Right lobe of liver (tissue), 6 donors: ENCODE data around the gene GOLGA8K. TPM values are rescaled to one million over a fixed set of nuclear protein-coding genes. Genes with fewer than 3 reads are reported as not detected.
"Not testable (repeated sequence)": the region's sequence is repeated elsewhere in the genome, so short reads cannot be mapped to it uniquely, and the experiment has no call there.

ENCODE experiments used
- ATAC-seq, 4 donors: fragments of 200-7000 bp; cut with Tn5 transposase; one replicate each; pipeline ENCODE4 v1.9.1; 2020; ENCODE audit warnings: mild to moderate bottlenecking in 4 of 4, moderate library complexity in 4 of 4
- DNase-seq, 3 donors: peaks; one replicate each; pipeline ENCODE4 v3.0.0-alpha.2; 2020
- H3K27ac ChIP-seq, 3 donors: fragments of 200-600 bp; one replicate each; pipeline ENCODE4 v1.8.0; 2022
- H3K27me3 ChIP-seq, 2 donors: fragments of 200-600 bp; one replicate each; pipeline ENCODE4 v1.8.0; 2022
- H3K36me3 ChIP-seq, 4 donors: fragments of 200-600 bp; sonication (generic) in 1 of 4; one replicate each; pipeline versions ENCODE4 v1.5.1 to v1.8.0; 2017 to 2022; ENCODE audit warnings: control low read depth in 1 of 4
- H3K4me1 ChIP-seq, 4 donors: fragments of 200-600 bp; sonication (generic) in 1 of 4; one replicate each; pipeline versions ENCODE4 v1.5.1 to v1.8.0; 2017 to 2022; ENCODE audit warnings: control low read depth in 1 of 4
- H3K4me3 ChIP-seq, 3 donors: fragments of 200-600 bp; one replicate each; pipeline ENCODE4 v1.8.0; 2022
- H3K9me3 ChIP-seq, 4 donors: fragments of 200-600 bp; sonication (generic) in 1 of 4; one replicate each; pipeline versions ENCODE4 v1.5.1 to v1.8.0; 2017 to 2022; ENCODE audit warnings: control low read depth in 1 of 4
- WGBS: methylation state at CpG from one replicate; pipeline ENCODE4 v1.1.6; 2018; ENCODE audit warnings: low coverage, low lambda C conversion rate; ENCODE audit not compliant: insufficient coverage; ENCODE audit errors: missing lambda C conversion rate; 5-methylcytosine and 5-hydroxymethylcytosine counted together
- intact Hi-C, 2 donors: fragments of 100-400 bp; cut with DNase I; formaldehyde crosslinking; loops; one replicate each; pipeline versions ENCODE4 v1.11.2 to v1.14.1; 2022
- long read RNA-seq: library from polyadenylated mRNA; unstranded; transcript quantifications from one replicate; pipeline ENCODE4 v2.0.0, GENCODE V29; 2019
- total RNA-seq, 6 experiments: library from RNA; depleted of rRNA in 2 of 6; stranded (reverse); fragments of >200 nt in 2 of 6; fragmentation: NEBNext Ultra II Directional in 3 of 6; extraction: Animal tissue kit (Norgen Biotek cat#: 25700) in 3 of 6; gene quantifications; one replicate each; pipeline versions ENCODE4 v1.1.0 to v1.2.4, GENCODE V29; 2016 to 2023
- TF ChIP-seq, protein P1 (sequence below), 4 donors: fragments of 200-600 bp in 3 of 4; fragments of 450-650 bp in 1 of 4; IDR thresholded peaks; one replicate each; pipeline versions ENCODE4 v1.5.1 to v1.8.0; 2016 to 2022; ENCODE audit warnings: antibody characterized with exemption in 4 of 4, mild to moderate bottlenecking in 2 of 4
- donor health status: DM: no; HTN: yes; CAD: no.
- donor health status: DM: no; HTN: no; CAD: no.
- donor health status: DM: no; HTN: no; CAD: no.
- donor health status: DM: no; HTN: yes; CAD: no.
- donor health status: DM: no; HTN: yes; CAD: no.

Gene GOLGA8K, protein sequence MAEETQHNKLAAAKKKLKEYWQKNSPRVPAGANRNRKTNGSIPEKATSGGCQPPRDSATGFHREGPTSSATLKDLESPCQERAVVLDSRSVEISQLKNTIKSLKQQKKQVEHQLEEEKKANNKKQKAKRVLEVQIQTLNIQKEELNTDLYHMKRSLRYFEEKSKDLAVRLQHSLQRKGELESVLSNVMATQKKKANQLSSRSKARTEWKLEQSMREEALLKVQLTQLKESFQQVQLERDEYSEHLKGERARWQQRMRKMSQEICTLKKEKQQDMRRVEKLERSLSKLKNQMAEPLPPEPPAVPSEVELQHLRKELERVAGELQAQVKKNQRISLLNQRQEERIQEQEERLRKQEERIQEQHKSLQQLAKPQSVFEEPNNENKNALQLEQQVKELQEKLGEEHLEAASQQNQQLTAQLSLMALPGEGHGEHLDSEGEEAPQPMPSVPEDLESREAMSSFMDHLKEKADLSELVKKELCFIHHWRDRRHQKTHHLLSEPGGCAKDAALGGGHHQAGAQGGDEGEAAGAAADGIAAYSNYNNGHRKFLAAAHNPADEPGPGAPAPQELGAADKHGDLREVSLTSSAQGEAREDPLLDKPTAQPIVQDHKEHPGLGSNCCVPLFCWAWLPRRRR
- under 1 TPM in 4 of 6 experiments, not detected in 2; 0.24 to 0.95 (median 0.43) TPM for total RNA-seq
- long read RNA-seq: 0 reads

DNA sequence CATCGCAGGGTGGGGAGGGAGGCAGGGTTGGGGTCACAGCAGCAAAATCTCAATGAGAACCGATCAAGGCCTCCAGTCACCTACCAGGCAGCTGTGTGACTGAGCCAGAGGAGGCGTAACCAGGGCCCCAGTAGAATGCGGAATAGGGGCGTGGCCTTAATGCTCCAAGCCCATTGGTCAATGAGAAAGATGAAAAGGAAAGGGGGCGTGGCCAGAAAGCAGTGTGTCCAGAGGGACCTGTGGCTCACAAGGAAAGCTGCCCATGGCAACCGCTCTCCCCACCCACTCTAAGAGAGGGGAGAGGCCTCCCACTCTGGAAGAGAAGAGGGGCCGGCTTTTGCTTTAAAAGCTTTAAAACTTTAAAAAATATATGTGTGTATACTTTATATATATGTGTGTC, at the start of gene GOLGA8K:
Gene GOLGA8K, minus strand, starts transcription at position 101 of the 400 bp plus-strand sequence. Its CDS starts 98 bp downstream, at position 3.
- DNase-seq, intact Hi-C loops, H3K4me3 ChIP-seq, H3K27me3 ChIP-seq, H3K27ac ChIP-seq, H3K4me1 ChIP-seq, H3K9me3 ChIP-seq, H3K36me3 ChIP-seq, ATAC-seq: not testable (repeated sequence)
- WGBS: no CpG with 5 or more reads among the region's 8 CpGs

DNA sequence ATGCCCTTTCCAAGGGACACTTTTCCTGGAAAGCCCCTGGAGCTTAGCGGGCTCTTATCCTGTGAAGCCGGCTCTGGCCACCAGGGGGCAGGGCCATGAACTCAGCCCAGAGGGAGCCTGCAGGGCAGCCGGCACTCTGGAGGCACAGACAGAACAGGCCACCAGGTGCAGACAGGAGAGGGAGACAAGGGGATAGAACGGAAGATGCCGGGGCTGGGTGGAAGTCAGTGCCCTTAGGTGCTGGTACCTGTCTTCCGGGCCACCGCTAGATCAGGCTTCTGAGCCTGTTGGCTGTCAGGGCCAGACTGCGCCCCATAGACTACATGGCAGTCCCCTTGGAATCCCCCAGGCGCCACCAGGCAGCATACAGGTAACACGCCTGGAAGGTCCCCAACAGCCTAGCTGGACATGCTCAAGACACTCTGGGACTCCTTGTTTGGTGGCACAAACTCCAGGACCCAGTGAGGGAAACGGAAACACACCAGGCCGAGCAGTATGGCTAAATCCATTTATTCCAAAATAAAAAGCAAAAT, 37.4 kb upstream of the GOLGA8K start:
- TF ChIP-seq, protein P1, sequence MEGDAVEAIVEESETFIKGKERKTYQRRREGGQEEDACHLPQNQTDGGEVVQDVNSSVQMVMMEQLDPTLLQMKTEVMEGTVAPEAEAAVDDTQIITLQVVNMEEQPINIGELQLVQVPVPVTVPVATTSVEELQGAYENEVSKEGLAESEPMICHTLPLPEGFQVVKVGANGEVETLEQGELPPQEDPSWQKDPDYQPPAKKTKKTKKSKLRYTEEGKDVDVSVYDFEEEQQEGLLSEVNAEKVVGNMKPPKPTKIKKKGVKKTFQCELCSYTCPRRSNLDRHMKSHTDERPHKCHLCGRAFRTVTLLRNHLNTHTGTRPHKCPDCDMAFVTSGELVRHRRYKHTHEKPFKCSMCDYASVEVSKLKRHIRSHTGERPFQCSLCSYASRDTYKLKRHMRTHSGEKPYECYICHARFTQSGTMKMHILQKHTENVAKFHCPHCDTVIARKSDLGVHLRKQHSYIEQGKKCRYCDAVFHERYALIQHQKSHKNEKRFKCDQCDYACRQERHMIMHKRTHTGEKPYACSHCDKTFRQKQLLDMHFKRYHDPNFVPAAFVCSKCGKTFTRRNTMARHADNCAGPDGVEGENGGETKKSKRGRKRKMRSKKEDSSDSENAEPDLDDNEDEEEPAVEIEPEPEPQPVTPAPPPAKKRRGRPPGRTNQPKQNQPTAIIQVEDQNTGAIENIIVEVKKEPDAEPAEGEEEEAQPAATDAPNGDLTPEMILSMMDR (IDR thresholded peaks at IDR 0.05): peak in 1 of 4 donors; percentile 8
- H3K4me1 ChIP-seq, H3K27me3 ChIP-seq, intact Hi-C loops, H3K36me3 ChIP-seq, DNase-seq, H3K9me3 ChIP-seq, H3K4me3 ChIP-seq, H3K27ac ChIP-seq: not testable (repeated sequence)
- peak; percentile 63 to 70 (median 66) for ATAC-seq
- no CpG with 5 or more reads among the region's 12 CpGs for WGBS

DNA sequence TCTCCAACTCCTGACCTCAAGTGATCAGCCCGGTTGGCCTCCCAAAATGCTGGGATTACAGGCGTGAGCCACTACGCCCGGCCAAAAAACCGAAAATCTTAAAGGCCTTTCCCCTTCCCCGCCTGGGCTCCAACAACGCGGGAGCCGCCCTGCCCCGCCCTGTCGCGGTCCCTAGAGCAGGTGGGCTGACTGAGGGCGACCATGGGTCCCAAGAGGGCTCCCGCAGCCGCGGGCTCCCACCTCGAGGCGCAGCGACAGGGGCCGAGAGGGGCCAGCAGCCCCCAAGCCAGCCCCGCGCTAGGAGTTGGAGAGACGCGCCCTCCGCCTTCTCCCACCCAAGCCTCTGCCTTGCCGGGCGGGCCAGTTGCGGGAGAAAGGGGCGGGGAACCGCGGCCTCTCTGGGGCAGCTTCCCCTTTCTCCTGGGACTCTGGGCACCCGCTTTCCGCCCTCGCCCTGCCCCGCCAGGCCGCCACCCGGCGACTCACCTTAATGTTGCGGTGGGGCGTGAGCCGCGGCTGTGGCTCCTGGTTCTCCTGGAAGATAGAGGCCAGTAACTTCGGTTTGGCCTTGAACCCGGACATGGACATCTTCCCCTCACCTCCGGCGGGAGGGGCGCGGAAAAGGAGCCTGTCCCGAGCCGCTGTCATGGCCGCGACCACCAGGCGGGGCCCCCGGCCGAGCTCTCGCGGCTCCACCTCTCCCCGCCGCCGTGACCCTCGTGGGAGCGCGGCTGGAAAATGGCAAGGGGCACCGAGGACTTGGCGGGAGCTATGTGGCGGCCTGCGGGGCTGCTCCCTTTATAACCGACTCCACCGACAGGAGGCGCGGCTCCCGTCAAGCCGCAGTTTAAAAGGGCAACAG, 31.2 kb upstream of the GOLGA8K start:
- H3K9me3 ChIP-seq, H3K4me3 ChIP-seq, H3K27ac ChIP-seq, H3K36me3 ChIP-seq, H3K27me3 ChIP-seq, DNase-seq, intact Hi-C loops, H3K4me1 ChIP-seq: not testable (repeated sequence)
- WGBS: no CpG with 5 or more reads among the region's 73 CpGs
- peak; percentile 76 to 86 (median 82) for ATAC-seq

DNA sequence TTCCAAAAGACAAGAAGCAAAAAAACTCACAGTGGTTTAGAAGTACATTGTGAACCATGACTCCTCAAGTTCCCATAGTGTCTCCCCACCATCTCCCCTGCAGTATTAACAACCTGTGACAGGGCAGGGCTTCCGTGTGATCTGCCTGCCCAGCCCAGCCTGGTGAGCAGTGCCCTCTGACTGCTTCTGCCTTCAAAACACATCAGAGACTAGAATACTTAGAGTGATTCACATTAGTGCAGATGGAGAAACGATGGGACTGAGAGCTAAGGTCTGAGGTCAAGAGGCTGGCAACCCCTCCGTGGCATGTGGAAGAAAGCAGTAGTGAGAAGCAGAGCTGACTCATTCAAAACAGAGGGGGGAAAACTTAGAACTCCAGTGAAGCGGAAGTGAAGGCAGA, 24.5 kb upstream of the GOLGA8K start:
- 17% methylated on average over 1 of the region's 4 CpGs for WGBS
- DNase-seq, H3K27ac ChIP-seq, H3K4me1 ChIP-seq, H3K4me3 ChIP-seq, H3K36me3 ChIP-seq, ATAC-seq, H3K27me3 ChIP-seq, intact Hi-C loops, H3K9me3 ChIP-seq: not testable (repeated sequence)

DNA sequence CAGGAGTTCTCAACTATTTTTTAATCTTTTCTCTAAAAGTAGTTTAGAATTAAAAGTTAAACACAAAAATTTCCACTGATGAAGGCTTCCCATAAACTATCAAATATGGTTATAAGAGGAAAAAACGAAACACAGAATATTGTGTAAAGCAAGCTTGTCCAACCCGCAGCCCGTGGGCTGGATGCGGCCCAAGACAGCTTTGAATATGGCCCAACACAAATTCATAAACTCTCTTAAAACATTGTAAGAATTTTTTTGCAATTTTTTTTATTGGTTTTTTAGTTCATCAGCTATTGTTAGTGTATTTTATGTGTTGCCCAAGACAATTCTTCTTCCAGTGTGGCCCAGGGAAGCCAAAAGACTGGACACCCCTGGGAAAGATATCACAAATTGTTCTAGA, 23.4 kb upstream of the GOLGA8K start:
- H3K4me1 ChIP-seq, ATAC-seq, DNase-seq, H3K27ac ChIP-seq, H3K36me3 ChIP-seq, intact Hi-C loops, H3K27me3 ChIP-seq, H3K4me3 ChIP-seq, H3K9me3 ChIP-seq: not testable (repeated sequence)
- 80% methylated on average over 4 of the region's 4 CpGs for WGBS

DNA sequence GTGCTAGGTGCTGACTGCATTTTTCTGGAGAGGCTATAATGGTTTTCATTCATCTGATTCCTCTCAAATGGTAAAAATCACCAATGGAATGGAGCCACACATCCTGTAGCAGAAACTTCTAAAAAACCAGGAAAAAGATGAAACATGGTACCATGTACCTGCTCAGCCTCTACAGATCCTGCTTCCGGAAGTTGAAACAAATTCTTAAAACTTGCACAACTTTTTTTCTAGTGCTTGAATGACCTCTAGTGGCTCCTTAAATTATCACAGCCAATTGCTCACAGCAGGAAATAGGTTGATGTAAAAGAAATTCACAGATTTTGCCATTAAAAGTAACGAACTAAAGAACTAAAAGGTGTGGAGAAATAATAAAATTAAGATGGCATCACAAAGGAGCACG, 4.8 kb upstream of the GOLGA8K start:
- 2% methylated on average over 3 of the region's 3 CpGs for WGBS
- H3K36me3 ChIP-seq, H3K27me3 ChIP-seq, H3K4me1 ChIP-seq, H3K4me3 ChIP-seq, H3K27ac ChIP-seq, intact Hi-C loops, H3K9me3 ChIP-seq, DNase-seq: not testable (repeated sequence)
- peak in 1 of 4 donors; percentile 35 for ATAC-seq
- TF ChIP-seq, protein P1 (IDR thresholded peaks at IDR 0.05): peak in 3 of 4 donors; percentile 20 to 38 (median 37)

DNA sequence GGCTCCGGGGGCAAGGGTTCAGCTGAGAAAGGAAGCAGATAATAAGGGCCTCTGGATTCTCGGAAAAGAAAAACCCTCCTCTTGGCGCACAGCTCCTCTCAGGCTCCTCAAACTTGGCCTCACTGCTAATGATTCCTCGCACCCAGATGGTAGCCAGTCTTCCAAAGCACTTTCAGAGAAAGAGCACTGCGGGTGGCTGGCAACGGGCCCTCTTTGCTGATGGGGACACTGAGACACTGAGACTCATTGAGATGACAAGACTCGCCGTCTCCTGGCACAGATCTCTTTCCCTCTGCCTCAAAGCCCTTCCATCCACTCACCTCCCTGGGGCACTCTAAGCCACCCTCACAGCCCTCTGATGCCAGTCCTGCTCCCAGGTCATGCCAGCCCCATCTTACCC, 6.6 kb downstream of the GOLGA8K start:
- H3K36me3 ChIP-seq, H3K27me3 ChIP-seq, intact Hi-C loops, ATAC-seq, H3K4me3 ChIP-seq, H3K27ac ChIP-seq, H3K4me1 ChIP-seq, H3K9me3 ChIP-seq: not testable (repeated sequence)
- peak in 1 of 3 donors; percentile 29 for DNase-seq
- WGBS: no CpG with 5 or more reads among the region's 8 CpGs

DNA sequence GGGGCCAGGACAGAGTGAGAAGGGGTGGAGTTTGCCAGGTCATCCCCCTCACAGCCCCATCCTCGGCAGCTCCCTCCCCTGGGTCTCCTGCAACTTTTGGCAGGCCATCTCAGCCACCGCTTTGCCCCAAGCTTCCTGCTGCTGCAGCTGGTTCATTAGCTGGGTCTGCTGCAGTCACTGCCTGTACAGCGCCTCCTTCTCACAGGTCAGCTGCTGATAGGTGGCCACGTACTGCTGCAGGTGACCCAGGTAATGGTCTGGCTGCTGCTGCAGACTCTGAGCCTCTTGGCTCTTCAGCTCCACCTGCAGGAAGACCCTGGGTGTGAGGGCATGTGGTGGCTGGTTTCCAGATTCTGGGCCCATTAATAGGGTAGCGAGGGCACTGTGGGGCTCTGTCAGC, 8.3 kb downstream of the GOLGA8K start:
- H3K27ac ChIP-seq, DNase-seq, H3K4me3 ChIP-seq, H3K9me3 ChIP-seq, H3K27me3 ChIP-seq, intact Hi-C loops, H3K4me1 ChIP-seq, H3K36me3 ChIP-seq, ATAC-seq: not testable (repeated sequence)
- WGBS: 71% methylated on average over 1 of the region's 5 CpGs
